Loucy (cell line): ENCODE results near the gene TBC1D22A.

Source experiments
- H2AFZ ChIP-seq: fragments of 200-600 bp; sonication (generic); 2 replicates; pipeline ENCODE4 v1.6.0; 2016; ENCODE audit warnings: antibody characterized with exemption, mild to moderate bottlenecking, low read length, moderate library complexity
- H3F3A ChIP-seq: fragments of 200-600 bp; 2 replicates; pipeline ENCODE4 v1.6.0; 2016; ENCODE audit warnings: antibody characterized with exemption, low read depth, mild to moderate bottlenecking
- H3K27me3 ChIP-seq: fragments of 200-600 bp; sonication (generic); 2 replicates; pipeline ENCODE4 v1.6.1; 2014; ENCODE audit warnings: low read length, mild to moderate bottlenecking; ENCODE audit not compliant: insufficient read depth, poor library complexity, severe bottlenecking
- H3K36me3 ChIP-seq: fragments of 200-600 bp; sonication (generic); 2 replicates; pipeline ENCODE4 v1.6.1; 2016; ENCODE audit warnings: low read length; ENCODE audit not compliant: insufficient read depth
- H3K4me1 ChIP-seq: fragments of 200-600 bp; sonication (generic); 2 replicates; pipeline ENCODE4 v1.5.1; 2014; ENCODE audit warnings: low read length, mild to moderate bottlenecking; ENCODE audit not compliant: insufficient read depth, poor library complexity, severe bottlenecking
- H3K4me2 ChIP-seq: fragments of 200-600 bp; sonication (generic); 2 replicates; pipeline ENCODE4 v1.6.0; 2014; ENCODE audit warnings: antibody characterized with exemption, low read length, low read depth, mild to moderate bottlenecking; ENCODE audit not compliant: poor library complexity, severe bottlenecking
- H3K4me3 ChIP-seq: fragments of 200-600 bp; sonication (generic); 2 replicates; pipeline ENCODE4 v1.5.1; 2014; ENCODE audit warnings: low read length, mild to moderate bottlenecking, mixed read lengths; ENCODE audit not compliant: poor library complexity, severe bottlenecking
- H3K79me2 ChIP-seq: fragments of 200-600 bp; sonication (generic); 2 replicates; pipeline ENCODE4 v1.6.1; 2014; ENCODE audit warnings: low read length; ENCODE audit not compliant: insufficient read depth
- H3K9ac ChIP-seq: fragments of 200-600 bp; sonication (generic); 2 replicates; pipeline ENCODE4 v1.6.0; 2014; ENCODE audit warnings: mild to moderate bottlenecking, low read depth, low read length, moderate library complexity; ENCODE audit not compliant: poor library complexity, severe bottlenecking
- H3K9me2 ChIP-seq: fragments of 200-600 bp; sonication (generic); replicated peaks from 2 replicates; pipeline ENCODE4 v1.6.1; 2016; ENCODE audit warnings: low read depth, low read length, mixed read lengths
- H3K9me3 ChIP-seq: fragments of 200-600 bp; sonication (generic); 2 replicates; pipeline ENCODE4 v1.6.1; 2014; ENCODE audit warnings: mild to moderate bottlenecking, antibody characterized with exemption, low read length, low read depth; ENCODE audit not compliant: insufficient read depth
- H4K20me1 ChIP-seq: fragments of 200-600 bp; sonication (generic); 2 replicates; pipeline ENCODE4 v1.6.0; 2014; ENCODE audit warnings: antibody characterized with exemption, low read length, mild to moderate bottlenecking; ENCODE audit not compliant: insufficient read depth, poor library complexity, severe bottlenecking
- EZH2phosphoT487 ChIP-seq: fragments of 200-600 bp; IDR thresholded peaks from 2 replicates; pipeline ENCODE4 v1.6.1; 2018; ENCODE audit warnings: antibody characterized with exemption, mild to moderate bottlenecking, moderate library complexity, borderline replicate concordance
- TF ChIP-seq, protein P1 (sequence below): fragments of 200-600 bp; sonication (generic); conservative IDR thresholded peaks from 2 replicates; pipeline ENCODE4 v1.5.1; 2014; ENCODE audit warnings: mild to moderate bottlenecking, antibody characterized with exemption, low read length

Gene TBC1D22A

DNA sequence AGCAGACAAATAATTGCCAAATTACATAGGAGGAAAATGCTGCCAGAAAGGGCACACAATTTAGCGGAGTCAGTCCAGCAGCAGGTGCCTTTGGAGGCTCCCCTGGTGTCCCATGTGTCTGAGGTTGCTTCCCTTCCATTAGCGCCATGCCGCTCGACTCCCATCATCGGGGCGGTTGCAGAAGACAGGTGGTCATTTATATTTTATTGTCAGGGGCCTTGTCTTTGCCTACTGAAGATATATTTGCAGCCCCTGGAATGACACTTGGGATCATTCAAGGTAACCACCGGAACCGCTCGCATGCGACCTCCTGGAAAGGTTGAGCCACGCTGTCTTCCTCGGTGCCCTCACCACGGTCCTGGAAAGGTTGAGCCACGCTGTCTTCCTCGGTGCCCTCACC lies 298.3 kb downstream of the TBC1D22A start:
- no peak overlapping the region for H3K9ac ChIP-seq
- TF ChIP-seq, protein P1, sequence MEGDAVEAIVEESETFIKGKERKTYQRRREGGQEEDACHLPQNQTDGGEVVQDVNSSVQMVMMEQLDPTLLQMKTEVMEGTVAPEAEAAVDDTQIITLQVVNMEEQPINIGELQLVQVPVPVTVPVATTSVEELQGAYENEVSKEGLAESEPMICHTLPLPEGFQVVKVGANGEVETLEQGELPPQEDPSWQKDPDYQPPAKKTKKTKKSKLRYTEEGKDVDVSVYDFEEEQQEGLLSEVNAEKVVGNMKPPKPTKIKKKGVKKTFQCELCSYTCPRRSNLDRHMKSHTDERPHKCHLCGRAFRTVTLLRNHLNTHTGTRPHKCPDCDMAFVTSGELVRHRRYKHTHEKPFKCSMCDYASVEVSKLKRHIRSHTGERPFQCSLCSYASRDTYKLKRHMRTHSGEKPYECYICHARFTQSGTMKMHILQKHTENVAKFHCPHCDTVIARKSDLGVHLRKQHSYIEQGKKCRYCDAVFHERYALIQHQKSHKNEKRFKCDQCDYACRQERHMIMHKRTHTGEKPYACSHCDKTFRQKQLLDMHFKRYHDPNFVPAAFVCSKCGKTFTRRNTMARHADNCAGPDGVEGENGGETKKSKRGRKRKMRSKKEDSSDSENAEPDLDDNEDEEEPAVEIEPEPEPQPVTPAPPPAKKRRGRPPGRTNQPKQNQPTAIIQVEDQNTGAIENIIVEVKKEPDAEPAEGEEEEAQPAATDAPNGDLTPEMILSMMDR: no peak
- peaks cover 25% of the 10 kb centered on the region; the same call in 1 of the 2 replicates for H3K36me3 ChIP-seq
- H3K4me3 ChIP-seq: no peak overlapping the region
- no peaks in the 10 kb centered on the region for H3K9me3 ChIP-seq
- H3K9me2 ChIP-seq: no peaks in the 10 kb centered on the region
- no peaks in the 10 kb centered on the region for H3F3A ChIP-seq
- H3K27me3 ChIP-seq: no peaks in the 10 kb centered on the region
- H2AFZ ChIP-seq: no peak overlapping the region
- H4K20me1 ChIP-seq: no peaks in the 10 kb centered on the region
- peaks cover 22% of the 10 kb centered on the region; the same call in 1 of the 2 replicates for H3K79me2 ChIP-seq
- H3K4me1 ChIP-seq: peaks cover 25% of the 10 kb centered on the region
- H3K4me2 ChIP-seq: no peak overlapping the region

DNA sequence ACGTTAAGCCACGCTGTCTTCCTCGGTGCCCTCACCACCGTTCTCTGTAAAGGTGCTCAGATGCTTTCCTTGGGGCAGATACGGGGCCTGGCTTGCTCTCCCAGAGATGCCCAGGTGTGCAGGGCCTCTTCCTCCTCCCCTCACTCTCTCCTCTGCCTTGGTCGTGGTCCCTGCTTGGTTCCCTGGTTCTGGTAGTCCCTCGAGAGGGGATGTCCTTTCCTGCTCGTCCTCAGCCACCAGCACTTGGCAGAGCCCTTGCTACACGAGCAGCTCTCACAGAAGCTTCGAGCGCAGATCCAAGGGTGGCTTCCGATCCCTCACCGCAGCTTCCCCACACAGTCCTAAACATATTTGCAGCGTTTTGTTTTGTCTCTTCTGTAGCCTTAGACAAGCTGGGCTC lies 298.8 kb downstream of the TBC1D22A start:
- no peak overlapping the region for H2AFZ ChIP-seq
- H3K27me3 ChIP-seq: no peaks in the 10 kb centered on the region
- no peak overlapping the region for H3K4me2 ChIP-seq
- H3K4me1 ChIP-seq: peaks cover 20% of the 10 kb centered on the region
- H3F3A ChIP-seq: no peaks in the 10 kb centered on the region
- H3K9me3 ChIP-seq: no peaks in the 10 kb centered on the region
- no peak overlapping the region for H3K9ac ChIP-seq
- H4K20me1 ChIP-seq: no peaks in the 10 kb centered on the region
- peaks cover 25% of the 10 kb centered on the region; the same call in 1 of the 2 replicates for H3K36me3 ChIP-seq
- TF ChIP-seq, protein P1: no peak
- no peak for TF ChIP-seq EZH2phosphoT487
- no peak overlapping the region for H3K4me3 ChIP-seq
- peaks cover 17% of the 10 kb centered on the region; the same call in 1 of the 2 replicates for H3K79me2 ChIP-seq
- no peaks in the 10 kb centered on the region for H3K9me2 ChIP-seq

DNA sequence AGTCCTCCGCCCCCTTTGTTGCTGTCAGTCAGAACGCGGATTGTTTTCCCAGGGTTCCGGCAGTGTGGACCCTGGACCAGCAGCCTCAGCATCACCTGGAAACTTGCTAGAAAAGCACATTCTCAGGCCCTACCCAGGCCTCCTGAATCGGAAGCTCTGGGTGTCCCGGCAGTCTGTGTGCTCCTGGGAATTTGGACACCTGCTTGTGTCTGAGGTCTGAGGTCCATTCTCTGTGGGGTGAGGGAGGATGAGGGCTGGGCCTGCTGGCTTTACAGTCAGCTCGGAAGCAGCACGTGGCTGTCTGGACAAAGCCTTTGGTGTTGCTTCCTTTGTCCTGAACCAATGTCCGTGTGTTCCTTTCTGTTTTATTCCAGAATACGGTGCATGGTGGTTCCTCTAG lies 299.7 kb downstream of the TBC1D22A start:
- Histone ChIP-seq H3K9ac (no peak overlapping the region), H2AFZ (no peak overlapping the region), H3K4me1 (peaks cover 12% of the 10 kb centered on the region), H3K9me3 (no peaks in the 10 kb centered on the region), H3K9me2 (no peaks in the 10 kb centered on the region), H3K4me2 (no peak overlapping the region), H4K20me1 (no peaks in the 10 kb centered on the region), H3K27me3 (no peaks in the 10 kb centered on the region), H3K36me3 (peaks cover 25% of the 10 kb centered on the region; the same call in 1 of the 2 replicates), H3F3A (no peaks in the 10 kb centered on the region), H3K4me3 (no peak overlapping the region), H3K79me2 (peaks cover 8% of the 10 kb centered on the region; the same call in 1 of the 2 replicates)
- TF ChIP-seq EZH2phosphoT487: no peak
- TF ChIP-seq, protein P1: no peak
